Measurements from ENCODE around the gene SCAMP2.

SCAMP2 gene

GRCh38 chr15:74864296-74864695 is 8.9 kb downstream of the SCAMP2 start:
- TF ChIP-seq TEAD4 (IDR thresholded peaks at IDR 0.05) (no peak), MAX (IDR thresholded peaks at IDR 0.05) (no peak), TAF1 (IDR thresholded peaks at IDR 0.05; ENCODE audit: low read depth) (no peak), USF1 (IDR thresholded peaks at IDR 0.05) (no peak), CREB1 (IDR thresholded peaks at IDR 0.05; ENCODE audit: low read depth) (no peak), YY1 (IDR thresholded peaks at IDR 0.05; ENCODE audit: low read depth) (no peak)

DNA sequence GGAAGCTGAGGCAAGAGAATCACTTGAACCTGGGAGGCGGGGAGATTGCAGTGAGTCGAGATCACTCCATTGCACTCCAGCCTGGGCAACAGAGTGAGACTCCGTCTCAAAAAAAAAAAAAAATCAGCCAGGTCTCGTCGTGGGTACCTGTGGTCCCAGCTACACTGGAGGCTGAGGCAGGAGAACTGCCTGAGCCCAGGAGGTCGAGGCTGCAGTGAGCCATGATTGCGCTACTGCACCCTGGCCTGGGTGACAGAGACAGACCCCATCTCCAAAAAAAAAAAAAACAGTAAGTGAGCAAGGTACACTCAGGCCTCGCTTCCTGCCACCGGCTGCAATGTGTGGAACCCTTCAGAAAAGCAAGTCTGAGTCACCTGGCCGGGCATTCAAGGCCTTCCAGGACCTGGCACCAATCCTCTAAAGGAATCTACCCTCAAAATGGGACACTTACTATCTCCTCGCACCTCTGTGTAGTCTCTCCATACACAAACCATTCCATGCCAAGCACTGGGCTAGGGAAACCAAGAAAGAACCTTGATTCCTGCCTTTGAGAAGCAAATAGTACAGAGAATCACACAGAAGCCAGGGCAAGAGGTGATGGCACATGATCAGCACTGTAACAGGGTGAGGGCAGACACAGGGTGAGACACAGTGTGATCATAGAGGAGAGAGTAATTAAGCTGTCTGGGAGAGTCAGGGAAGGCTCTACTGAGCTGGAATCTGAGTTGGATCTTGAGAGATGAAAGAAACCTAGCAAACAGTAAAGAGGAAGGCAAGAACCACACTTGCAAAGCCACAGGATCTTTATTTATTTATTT is 9.7 kb downstream of the SCAMP2 start:
- TF ChIP-seq NFIC (IDR thresholded peaks at IDR 0.05) (no peak), FOXM1 (IDR thresholded peaks at IDR 0.05; ENCODE audit: borderline replicate concordance, low read depth) (no peak), TCF12 (IDR thresholded peaks at IDR 0.05; ENCODE audit: low read depth) (no peak), ZBTB7A (IDR thresholded peaks at IDR 0.05; ENCODE audit: low read depth) (no peak), CREB1 (IDR thresholded peaks at IDR 0.05; ENCODE audit: low read depth) (no peak), EGR1 (IDR thresholded peaks at IDR 0.05) (no peak), EP300 (IDR thresholded peaks at IDR 0.05; ENCODE audit: borderline replicate concordance) (no peak)

DNA sequence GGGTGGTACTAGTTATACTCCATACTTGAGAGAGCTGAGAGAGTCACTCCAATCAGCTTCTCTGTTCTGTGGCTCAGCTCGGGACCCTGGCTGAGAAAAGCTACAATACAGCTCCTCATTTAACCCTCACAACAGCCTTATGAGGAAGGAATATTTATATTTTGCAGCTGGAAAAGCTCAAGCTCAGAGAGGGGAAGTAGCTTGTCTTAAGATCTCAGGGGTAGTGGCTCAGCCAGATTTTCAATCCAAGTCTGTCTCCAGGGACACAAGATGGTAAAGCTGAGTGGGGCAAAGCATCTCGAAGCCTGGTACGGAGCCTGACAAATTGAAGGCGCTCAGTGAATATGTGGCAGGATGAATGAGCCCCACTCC is 14.8 kb downstream of the SCAMP2 start:
- no peak for TF ChIP-seq TCF12 (IDR thresholded peaks at IDR 0.05; ENCODE audit: low read depth)
- no peak for TF ChIP-seq TEAD4 (IDR thresholded peaks at IDR 0.05)
- no peak for TF ChIP-seq YY1 (IDR thresholded peaks at IDR 0.05; ENCODE audit: low read depth)
- no peak for TF ChIP-seq CEBPB (IDR thresholded peaks at IDR 0.05)
- no peak for TF ChIP-seq FOXM1 (IDR thresholded peaks at IDR 0.05; ENCODE audit: borderline replicate concordance, low read depth)

DNA sequence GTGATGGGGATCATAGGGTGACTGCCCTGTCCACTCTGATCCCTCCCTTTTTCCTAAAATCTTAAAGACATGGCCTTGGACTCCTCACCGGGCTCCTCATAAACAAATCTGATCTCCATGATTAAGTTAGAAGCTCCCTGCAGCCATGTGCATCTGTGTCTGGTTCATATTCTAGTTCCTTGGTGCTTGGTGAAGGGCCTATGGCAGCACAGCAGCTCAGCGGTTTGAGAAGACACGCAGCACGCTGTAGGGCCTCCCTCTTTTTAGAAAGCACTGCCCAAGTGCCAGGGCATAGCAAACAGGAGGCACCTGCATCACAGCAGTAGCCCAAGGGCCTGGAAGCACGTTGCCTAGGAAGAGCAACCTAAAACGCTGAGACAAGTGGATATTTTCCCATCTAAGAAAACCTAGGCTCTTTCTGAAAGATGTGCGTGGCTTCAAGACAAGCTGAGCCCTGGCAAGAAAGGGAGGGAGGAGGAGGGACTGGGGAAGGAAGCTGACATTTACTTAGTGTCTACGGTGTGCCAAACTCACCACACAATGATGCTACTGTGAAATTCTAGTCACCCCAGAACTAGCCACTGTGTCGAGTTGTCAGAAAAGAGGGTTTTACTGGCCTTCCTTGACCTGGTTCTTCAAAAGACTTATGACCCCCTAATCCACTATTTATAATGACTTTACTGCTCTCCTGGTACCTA is 15.3 kb downstream of the SCAMP2 start:
- no peak for TF ChIP-seq EP300 (IDR thresholded peaks at IDR 0.05; ENCODE audit: borderline replicate concordance)
- TF ChIP-seq NFIC (IDR thresholded peaks at IDR 0.05): no peak
- no peak for TF ChIP-seq CREB1 (IDR thresholded peaks at IDR 0.05; ENCODE audit: low read depth)
- TF ChIP-seq RAD21 (IDR thresholded peaks at IDR 0.05; ENCODE audit: low read depth): no peak
- TF ChIP-seq MAX (IDR thresholded peaks at IDR 0.05): no peak
- TF ChIP-seq USF1 (IDR thresholded peaks at IDR 0.05): no peak
- no peak for TF ChIP-seq REST (IDR thresholded peaks at IDR 0.05; ENCODE audit: low read depth)
- no peak for TF ChIP-seq YY1 (IDR thresholded peaks at IDR 0.05; ENCODE audit: low read depth)
- TF ChIP-seq TEAD4 (IDR thresholded peaks at IDR 0.05): no peak
- TF ChIP-seq TAF1 (IDR thresholded peaks at IDR 0.05; ENCODE audit: low read depth): no peak
- TF ChIP-seq CEBPB (IDR thresholded peaks at IDR 0.05): no peak
- TF ChIP-seq ZBTB7A (IDR thresholded peaks at IDR 0.05; ENCODE audit: low read depth): no peak
- TF ChIP-seq TCF12 (IDR thresholded peaks at IDR 0.05; ENCODE audit: low read depth): no peak
- TF ChIP-seq EGR1 (IDR thresholded peaks at IDR 0.05): no peak
- TF ChIP-seq FOXM1 (IDR thresholded peaks at IDR 0.05; ENCODE audit: borderline replicate concordance, low read depth): no peak

- no peak for TF ChIP-seq MAX (IDR thresholded peaks at IDR 0.05)
- no peak for TF ChIP-seq TEAD4 (IDR thresholded peaks at IDR 0.05)
- no peak for TF ChIP-seq CREB1 (IDR thresholded peaks at IDR 0.05; ENCODE audit: low read depth)
- TF ChIP-seq TCF12 (IDR thresholded peaks at IDR 0.05; ENCODE audit: low read depth): no peak
- no peak for TF ChIP-seq FOXM1 (IDR thresholded peaks at IDR 0.05; ENCODE audit: borderline replicate concordance, low read depth)
- no peak for TF ChIP-seq TAF1 (IDR thresholded peaks at IDR 0.05; ENCODE audit: low read depth)
- no peak for TF ChIP-seq REST (IDR thresholded peaks at IDR 0.05; ENCODE audit: low read depth)
- TF ChIP-seq NFIC (IDR thresholded peaks at IDR 0.05): no peak
- no peak for TF ChIP-seq RAD21 (IDR thresholded peaks at IDR 0.05; ENCODE audit: low read depth)
- TF ChIP-seq EGR1 (IDR thresholded peaks at IDR 0.05): no peak
- TF ChIP-seq EP300 (IDR thresholded peaks at IDR 0.05; ENCODE audit: borderline replicate concordance): no peak
- TF ChIP-seq ZBTB7A (IDR thresholded peaks at IDR 0.05; ENCODE audit: low read depth): no peak
- no peak for TF ChIP-seq YY1 (IDR thresholded peaks at IDR 0.05; ENCODE audit: low read depth)
These were observed 16.0 kb downstream of the SCAMP2 start for GRCh38 chr15:74857082-74857655.

Measured in Ishikawa (cell line).